ENCODE data around the gene RHAG. TPM values are rescaled to one million over a fixed set of nuclear protein-coding genes. Genes with fewer than 3 reads are reported as not detected.
"Not testable (repeated sequence)": the region's sequence is repeated elsewhere in the genome, so short reads cannot be mapped to it uniquely, and the experiment has no call there.

RHAG gene
- total RNA-seq, 1 experiment from 2014 or later, result not detected

DNA sequence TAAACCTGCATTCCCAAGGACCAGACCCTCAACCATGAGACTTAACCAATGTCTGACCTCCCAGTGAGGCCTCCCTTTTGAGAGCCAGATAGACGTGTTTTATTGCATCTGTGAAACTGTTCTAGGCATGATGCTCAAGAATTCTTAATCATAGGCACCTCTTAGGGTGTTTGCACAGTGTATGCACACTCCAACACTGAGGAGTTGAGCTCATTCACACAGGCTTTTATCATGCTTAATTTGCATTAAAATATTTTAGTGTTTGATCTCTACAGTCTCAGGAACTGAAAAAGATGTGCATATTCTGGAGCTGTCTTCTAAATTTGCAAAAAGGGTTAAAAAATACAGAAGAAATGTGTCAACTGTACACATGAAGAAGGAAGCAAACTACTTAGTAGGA, 27.4 kb downstream of the RHAG start:
- Histone ChIP-seq H2AFZ (ENCODE audit: low read length) (no peak overlapping the region), H4K91ac (ENCODE audit: insufficient read length, low read depth, low read length) (no peak overlapping the region), H2AK5ac (ENCODE audit: insufficient read length, low read length) (no peak overlapping the region), H3K27ac (ENCODE audit: insufficient read length, low read depth, low read length) (no peak overlapping the region), H2BK120ac (ENCODE audit: low read depth, low read length, poor library complexity, severe bottlenecking) (no peak overlapping the region), H3K56ac (ENCODE audit: insufficient read length, low read depth, low read length) (no peak overlapping the region), H4K5ac (ENCODE audit: insufficient read length, low read depth, low read length) (no peak overlapping the region), H3K23ac (ENCODE audit: insufficient read length, low read depth, low read length) (no peak overlapping the region), H3K4me1 (ENCODE audit: insufficient read depth, low read length) (peaks cover 3% of the 10 kb centered on the region; the same call in 1 of the 2 replicates), H3K79me1 (ENCODE audit: insufficient read depth, low read depth, low read length, poor library complexity, severe bottlenecking) (no peaks in the 10 kb centered on the region), H3K4ac (ENCODE audit: low read depth, low read length) (no peak overlapping the region), H3T11ph (ENCODE audit: low read length) (no peak overlapping the region), H4K8ac (replicated peaks; ENCODE audit: insufficient read length, low read depth, low read length) (no peak overlapping the region), H4K20me1 (ENCODE audit: control insufficient read depth, insufficient read depth, insufficient read length) (no peaks in the 10 kb centered on the region), H2BK12ac (ENCODE audit: insufficient read length, low read depth, low read length) (no peak overlapping the region), H2BK15ac (ENCODE audit: low read depth, low read length) (no peak overlapping the region), H2BK20ac (ENCODE audit: low read depth, low read length, poor library complexity, severe bottlenecking) (no peak overlapping the region), H3K9me3 (ENCODE audit: control insufficient read depth, low read depth, low read length) (no peaks in the 10 kb centered on the region), H3K18ac (ENCODE audit: insufficient read length, low read depth, low read length) (no peak overlapping the region), H3K23me2 (ENCODE audit: insufficient read length, low read depth, low read length, poor library complexity, severe bottlenecking) (no peaks in the 10 kb centered on the region), H3K4me2 (ENCODE audit: insufficient read depth, insufficient read length, low read length) (no peak overlapping the region), H3K27me3 (ENCODE audit: insufficient read depth, low read length) (no peaks in the 10 kb centered on the region), H2BK5ac (ENCODE audit: insufficient read length, low read length) (no peak overlapping the region), H3K9ac (ENCODE audit: extremely low read depth, insufficient read length, low read length) (no peak overlapping the region), H3K14ac (ENCODE audit: insufficient read depth, low read length) (no peak overlapping the region), H3K79me2 (ENCODE audit: insufficient read depth, low read length) (no peaks in the 10 kb centered on the region)
- no peaks in the 10 kb centered on the region for H3K36me3 Mint-ChIP-seq (ENCODE audit: insufficient read depth in 1 of 3, low read depth in 3 of 3)
- no peaks in the 10 kb centered on the region for H3K27me3 Mint-ChIP-seq (ENCODE audit: low read depth)
- no peak overlapping the region for H3K4me3 Mint-ChIP-seq
- peaks cover 26 to 34% of the 10 kb centered on the region in 2 experiments for H3K4me1 Mint-ChIP-seq
- peak overlapping the region in 1 of 3 experiments; percentile 6; a peak in 1 of 7 replicates for H3K27ac Mint-ChIP-seq
- WGBS (ENCODE audit: extremely low coverage, insufficient read length, low lambda C conversion rate), result no CpG with 5 or more reads among the region's 1 CpG
- DNase-seq, result no peak
- TF ChIP-seq, protein P1, sequence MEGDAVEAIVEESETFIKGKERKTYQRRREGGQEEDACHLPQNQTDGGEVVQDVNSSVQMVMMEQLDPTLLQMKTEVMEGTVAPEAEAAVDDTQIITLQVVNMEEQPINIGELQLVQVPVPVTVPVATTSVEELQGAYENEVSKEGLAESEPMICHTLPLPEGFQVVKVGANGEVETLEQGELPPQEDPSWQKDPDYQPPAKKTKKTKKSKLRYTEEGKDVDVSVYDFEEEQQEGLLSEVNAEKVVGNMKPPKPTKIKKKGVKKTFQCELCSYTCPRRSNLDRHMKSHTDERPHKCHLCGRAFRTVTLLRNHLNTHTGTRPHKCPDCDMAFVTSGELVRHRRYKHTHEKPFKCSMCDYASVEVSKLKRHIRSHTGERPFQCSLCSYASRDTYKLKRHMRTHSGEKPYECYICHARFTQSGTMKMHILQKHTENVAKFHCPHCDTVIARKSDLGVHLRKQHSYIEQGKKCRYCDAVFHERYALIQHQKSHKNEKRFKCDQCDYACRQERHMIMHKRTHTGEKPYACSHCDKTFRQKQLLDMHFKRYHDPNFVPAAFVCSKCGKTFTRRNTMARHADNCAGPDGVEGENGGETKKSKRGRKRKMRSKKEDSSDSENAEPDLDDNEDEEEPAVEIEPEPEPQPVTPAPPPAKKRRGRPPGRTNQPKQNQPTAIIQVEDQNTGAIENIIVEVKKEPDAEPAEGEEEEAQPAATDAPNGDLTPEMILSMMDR (conservative IDR thresholded peaks at IDR 0.05), result no peak
- H3K9me3 Mint-ChIP-seq, result no peaks in the 10 kb centered on the region

DNA sequence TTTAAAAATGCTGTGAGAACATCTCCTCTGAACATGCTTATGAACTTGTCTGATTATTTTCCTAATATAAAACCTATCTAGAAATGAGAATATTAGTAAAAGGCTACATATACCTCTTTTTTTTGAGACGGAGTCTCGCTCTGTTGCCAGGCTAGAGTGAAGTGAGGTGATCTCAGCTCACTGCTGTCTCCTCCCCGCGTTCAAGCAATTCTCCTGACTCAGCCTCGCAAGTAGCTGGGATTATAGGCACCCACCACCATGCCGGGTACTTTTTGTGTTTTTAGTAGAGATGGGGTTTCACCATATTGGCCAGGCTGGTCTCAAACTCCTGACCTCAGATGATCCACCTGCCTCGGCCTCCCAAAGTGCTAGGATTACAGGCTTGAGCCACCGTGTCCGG, 28.4 kb downstream of the RHAG start:
- H3K27me3 ChIP-seq (ENCODE audit: insufficient read depth, low read length); H2BK15ac ChIP-seq (ENCODE audit: low read depth, low read length); DNase-seq; H3K9me3 Mint-ChIP-seq; H2AFZ ChIP-seq (ENCODE audit: low read length); H2BK20ac ChIP-seq (ENCODE audit: low read depth, low read length, poor library complexity, severe bottlenecking); H3K4me2 ChIP-seq (ENCODE audit: insufficient read depth, insufficient read length, low read length); H4K20me1 ChIP-seq (ENCODE audit: control insufficient read depth, insufficient read depth, insufficient read length); H2AK5ac ChIP-seq (ENCODE audit: insufficient read length, low read length); H4K5ac ChIP-seq (ENCODE audit: insufficient read length, low read depth, low read length); H4K91ac ChIP-seq (ENCODE audit: insufficient read length, low read depth, low read length); H3K18ac ChIP-seq (ENCODE audit: insufficient read length, low read depth, low read length); H2BK120ac ChIP-seq (ENCODE audit: low read depth, low read length, poor library complexity, severe bottlenecking); H3K9ac ChIP-seq (ENCODE audit: extremely low read depth, insufficient read length, low read length); H3K79me2 ChIP-seq (ENCODE audit: insufficient read depth, low read length); H3K56ac ChIP-seq (ENCODE audit: insufficient read length, low read depth, low read length); H3K27me3 Mint-ChIP-seq (ENCODE audit: low read depth); H2BK5ac ChIP-seq (ENCODE audit: insufficient read length, low read length); H3K4me1 ChIP-seq (ENCODE audit: insufficient read depth, low read length); H3K23ac ChIP-seq (ENCODE audit: insufficient read length, low read depth, low read length); H4K8ac ChIP-seq (replicated peaks; ENCODE audit: insufficient read length, low read depth, low read length); H3K9me3 ChIP-seq (ENCODE audit: control insufficient read depth, low read depth, low read length); H3K14ac ChIP-seq (ENCODE audit: insufficient read depth, low read length); H3T11ph ChIP-seq (ENCODE audit: low read length); H3K23me2 ChIP-seq (ENCODE audit: insufficient read length, low read depth, low read length, poor library complexity, severe bottlenecking); H3K4ac ChIP-seq (ENCODE audit: low read depth, low read length); H3K27ac ChIP-seq (ENCODE audit: insufficient read length, low read depth, low read length); H3K36me3 Mint-ChIP-seq (ENCODE audit: insufficient read depth in 1 of 3, low read depth in 3 of 3); H3K79me1 ChIP-seq (ENCODE audit: insufficient read depth, low read depth, low read length, poor library complexity, severe bottlenecking); H2BK12ac ChIP-seq (ENCODE audit: insufficient read length, low read depth, low read length): not testable (repeated sequence)
- Mint-ChIP-seq H3K4me1 (peaks cover 26 to 34% of the 10 kb centered on the region in 2 experiments), H3K27ac (peak overlapping the region in 2 of 3 experiments; percentile 27 to 81; a peak in 2 of 7 replicates), H3K4me3 (peak overlapping the region in 1 of 2 experiments; percentile 19; a peak in 1 of 5 replicates)
- no CpG with 5 or more reads among the region's 9 CpGs for WGBS (ENCODE audit: extremely low coverage, insufficient read length, low lambda C conversion rate)
